K562 (cell line): ENCODE measurements around the gene RRBP1. TPM values are rescaled to one million over a fixed set of nuclear protein-coding genes. Genes with fewer than 3 reads are reported as not detected.

ENCODE experiments used
- ARID1B ChIP-seq: fragments of 450-650 bp; IDR thresholded peaks from 2 replicates; pipeline ENCODE4 v1.6.1; 2016; ENCODE audit warnings: antibody characterized with exemption, mild to moderate bottlenecking, inconsistent platforms
- BCL6 ChIP-seq: fragments of 250-450 bp; sonication (Bioruptor Pico); IDR thresholded peaks from 2 replicates; pipeline ENCODE4 v1.4.0; 2020
- CBX1 ChIP-seq: sonication (generic); IDR thresholded peaks from 2 replicates; pipeline ENCODE4 v1.6.1; 2016; ENCODE audit warnings: antibody characterized with exemption, low read depth, mild to moderate bottlenecking
- CBX5 ChIP-seq: IDR thresholded peaks from 2 replicates; pipeline ENCODE4 v1.6.1; 2014; ENCODE audit warnings: low read depth, borderline replicate concordance
- CGGBP1 ChIP-seq: fragments of 250-450 bp; sonication (Bioruptor Pico); IDR thresholded peaks from 2 replicates; pipeline ENCODE4 v1.9.0; 2021; ENCODE audit warnings: mild to moderate bottlenecking
- CREB5 ChIP-seq: fragments of 250-450 bp; sonication (Bioruptor Pico); IDR thresholded peaks from 2 replicates; pipeline ENCODE4 v1.5.0; 2020; ENCODE audit warnings: mild to moderate bottlenecking
- CREBBP ChIP-seq: IDR thresholded peaks from one replicate; pipeline ENCODE4 v1.6.1; 2012; ENCODE audit warnings: low read depth, mild to moderate bottlenecking, control low read depth, inconsistent platforms, low read length
- E2F3 ChIP-seq: fragments of 250-450 bp; sonication (Bioruptor Pico); IDR thresholded peaks from 2 replicates; pipeline ENCODE4 v1.4.0; 2020; ENCODE audit warnings: mild to moderate bottlenecking
- ESRRB ChIP-seq: fragments of 250-450 bp; sonication (Bioruptor Pico); IDR thresholded peaks from 2 replicates; pipeline ENCODE4 v1.5.0; 2020; ENCODE audit warnings: mild to moderate bottlenecking, moderate library complexity, borderline replicate concordance
- ETV1 ChIP-seq: fragments of 450-650 bp; conservative IDR thresholded peaks from 2 replicates; pipeline ENCODE4 v1.6.1; 2016; ENCODE audit warnings: missing genetic modification characterization, control low read depth, low read depth, missing compliant biosample characterization
- EWSR1 ChIP-seq: fragments of 450-650 bp; IDR thresholded peaks from 2 replicates; pipeline ENCODE4 v1.6.1; 2018; ENCODE audit warnings: borderline replicate concordance, mild to moderate bottlenecking, low read depth, moderate library complexity; ENCODE audit not compliant: partially characterized antibody
- FOXA1 ChIP-seq: fragments of 450-650 bp; IDR thresholded peaks from 2 replicates; pipeline ENCODE4 v1.6.1; 2016; ENCODE audit warnings: mild to moderate bottlenecking, borderline replicate concordance
- GATAD2A ChIP-seq: fragments of 450-650 bp; IDR thresholded peaks from 2 replicates; pipeline ENCODE4 v1.6.1; 2017
- HINFP ChIP-seq: fragments of 450-650 bp; conservative IDR thresholded peaks from 2 replicates; pipeline ENCODE4 v1.6.1; 2016; ENCODE audit warnings: missing genetic modification characterization, low read depth, mild to moderate bottlenecking, control low read depth, missing compliant biosample characterization
- NFE2 ChIP-seq: IDR thresholded peaks from 2 replicates; pipeline ENCODE4 v1.6.1; 2014; ENCODE audit warnings: antibody characterized with exemption, low read depth
- NONO ChIP-seq, 2 experiments: fragments of 200-400 bp in 1 of 2; fragments of 450-650 bp in 1 of 2; formaldehyde crosslinking in 1 of 2; IDR thresholded peaks; 2 replicates each; pipeline ENCODE4 v1.6.1; 2017; ENCODE audit warnings: low read depth in 2 of 2, mild to moderate bottlenecking in 2 of 2, moderate library complexity in 2 of 2, low read length in 1 of 2
- PKNOX1 ChIP-seq: fragments of 450-650 bp; IDR thresholded peaks from 2 replicates; pipeline ENCODE4 v1.6.1; 2016
- RBFOX2 ChIP-seq: fragments of 200-400 bp; formaldehyde crosslinking; IDR thresholded peaks from 2 replicates; pipeline ENCODE4 v1.6.1; 2017; ENCODE audit warnings: low read depth, mild to moderate bottlenecking, low read length, moderate library complexity
- RCOR1 ChIP-seq, 2 experiments: IDR thresholded peaks; 2 replicates each; pipeline ENCODE4 v1.6.1; 2012; ENCODE audit warnings: low read depth in 2 of 2, low read length in 2 of 2, borderline replicate concordance in 1 of 2, improper control_type of control experiment in 1 of 2
- SMARCE1 ChIP-seq: fragments of 450-650 bp; IDR thresholded peaks from 2 replicates; pipeline ENCODE4 v1.7.1; 2016; ENCODE audit warnings: mild to moderate bottlenecking
- STAT5A ChIP-seq: IDR thresholded peaks from 2 replicates; pipeline ENCODE4 v1.6.1; 2012; ENCODE audit warnings: low read length, inconsistent platforms, borderline replicate concordance
- TAF1 ChIP-seq: IDR thresholded peaks from 2 replicates; pipeline ENCODE4 v1.6.1; 2011; ENCODE audit warnings: mild to moderate bottlenecking, low read length, moderate library complexity; ENCODE audit not compliant: insufficient read depth, control insufficient read depth, severe bottlenecking; ENCODE audit errors: extremely low read depth
- TAF15 ChIP-seq: fragments of 200-400 bp; formaldehyde crosslinking; IDR thresholded peaks from 2 replicates; pipeline ENCODE4 v1.6.1; 2017; ENCODE audit warnings: mild to moderate bottlenecking, low read depth, low read length, moderate library complexity
- WHSC1 ChIP-seq: IDR thresholded peaks from one replicate; pipeline ENCODE4 v1.6.1; 2012; ENCODE audit warnings: low read length, control low read depth, inconsistent platforms
- ZNF263 ChIP-seq: sonication (generic); formaldehyde crosslinking; IDR thresholded peaks from 2 replicates; pipeline ENCODE4 v1.8.0; 2022; ENCODE audit warnings: mild to moderate bottlenecking, missing genetic modification reagents, borderline replicate concordance
- ZNF561 ChIP-seq: fragments of 450-650 bp; formaldehyde crosslinking; conservative IDR thresholded peaks from 2 replicates; pipeline ENCODE4 v1.4.0; 2020; ENCODE audit warnings: mild to moderate bottlenecking, moderate library complexity
- polyA plus RNA-seq, 8 experiments: library from polyadenylated mRNA; depleted of rRNA in 4 of 8; stranded (reverse) in 5 of 8; unstranded in 3 of 8; fragments of >200 nt; fragmentation: Nextera tagmentation in 2 of 8; fragmentation: Illumina TruSeq in 1 of 8; extraction: Ambion mirVana in 2 of 8; extraction: Trizol in 1 of 8; gene quantifications; 2 replicates each; pipeline versions ENCODE4 v1.2.1 to v1.2.3, GENCODE V29; 2011 to 2014; ENCODE audit warnings: inconsistent platforms in 1 of 8, missing spikeins in 1 of 8
- total RNA-seq, 7 experiments: library from RNA; depleted of rRNA in 6 of 7; stranded (reverse); fragments of >200 nt in 6 of 7; fragmentation: Illumina TruSeq in 2 of 7; extraction: Trizol in 2 of 7; gene quantifications; 2 replicates each; pipeline versions ENCODE4 v1.2.1 to v1.2.3, GENCODE V29; 2011 to 2021; ENCODE audit warnings: low replicate concordance in 1 of 7

The RRBP1 gene
- total and polyA plus RNA-seq, 9 of the 15 experiments (the other 6 are each of a cell fraction or from before 2014, with no cell fraction given), result 0.84 to 32.0 (median 17.6) TPM

- TF ChIP-seq CREB5 (CRISPR knock-in tag) (no peak), RCOR1 (IDR thresholded peaks at IDR 0.05; ENCODE audit: borderline replicate concordance in 1 of 2, low read depth in 2 of 2, low read length in 2 of 2) (peak in 1 of 2 experiments; percentile 57; a peak in 1 of 4 replicates), RBFOX2 (no peak), CBX1 (no peak), ZNF561 (CRISPR knock-in tag) (no peak), EWSR1 (no peak), FOXA1 (no peak), CREBBP (no peak), HINFP (tag) (no peak), NONO (IDR thresholded peaks at IDR 0.05; ENCODE audit: low read depth in 2 of 2, low read length in 1 of 2) (no peak), CGGBP1 (CRISPR knock-in tag) (no peak), TAF15 (no peak), SMARCE1 (no peak), E2F3 (CRISPR knock-in tag) (no peak), WHSC1 (no peak), NFE2 (no peak), TAF1 (no peak), GATAD2A (no peak), CBX5 (no peak), ZNF263 (CRISPR knock-in tag) (no peak), ESRRB (CRISPR knock-in tag) (no peak), ETV1 (no peak), ARID1B (peak; percentile 46; the same call in 1 of the 2 replicates), STAT5A (peak; percentile 50; the same call in 1 of the 2 replicates), BCL6 (peak; percentile 52; the same call in 1 of the 2 replicates), PKNOX1 (no peak)
These were observed 3.7 kb downstream of the RRBP1 start (continued) for GRCh38 chr20:17678295-17678694.
